HepG2 (cell line): ENCODE measurements around the gene MTHFD2L. TPM values are rescaled to one million over a fixed set of nuclear protein-coding genes. Genes with fewer than 3 reads are reported as not detected.
A peak's percentile ranks its signal among the peaks of the same experiment; 100 is the strongest.

Experiments
- ATAC-seq: fragments of 200-7000 bp; cut with Tn5 transposase; 3 replicates; pipeline ENCODE4 v1.9.1; 2020; ENCODE audit warnings: mild to moderate bottlenecking, moderate library complexity
- BruUV-seq: library from RNA; stranded (reverse); fragments of 400-500 nt; replicated peaks from 2 replicates; lab custom pipeline; 2021; lab: Mats Ljungman, UMichigan
- CTCF ChIA-PET: fragments of 300-600 bp; formaldehyde crosslinking; extraction: SDS; loops from one replicate; lab custom pipeline; 2021; ENCODE audit warnings: low total read pairs, inconsistent platforms, low intra/inter-chr PET ratio; lab: Yijun Ruan, JAX
- POLR2A ChIA-PET: fragments of 350-600 bp; sonication (Branson Sonifier 250); formaldehyde crosslinking; loops from one replicate; lab custom pipeline; 2020; ENCODE audit warnings: antibody characterized with exemption, inconsistent platforms; lab: Yijun Ruan, JAX
- DNase-seq: peaks from one replicate; pipeline ENCODE4 v3.0.0-alpha.2; 2015; ENCODE audit warnings: low spot score
- FAIRE-seq: peaks from 3 replicates; lab custom pipeline; 2011; peaks lifted over from hg19 to GRCh38; lab: Jason Lieb, UNC
- H2AFZ ChIP-seq: one replicate; pipeline ENCODE4 v1.6.1; 2011; ENCODE audit warnings: low read length, inconsistent platforms
- H3K27ac ChIP-seq: fragments of 300-600 bp; 3 replicates; pipeline ENCODE4 v1.8.0; 2011; ENCODE audit warnings: mixed run types, mild to moderate bottlenecking, mixed read lengths, low read length, inconsistent platforms; ENCODE audit not compliant: insufficient read depth; ENCODE audit errors: extremely low read length
- H3K27me3 ChIP-seq, 2 experiments: fragments of 200-600 bp in 1 of 2; 2 replicates in 1 of 2; 3 replicates in 1 of 2; pipeline versions ENCODE4 v1.6.0 to v1.8.0; 2011; ENCODE audit warnings: low read length in 2 of 2, mild to moderate bottlenecking in 2 of 2, moderate library complexity in 2 of 2, inconsistent platforms in 1 of 2; ENCODE audit not compliant: insufficient read depth in 2 of 2, control insufficient read depth in 1 of 2
- H3K36me3 ChIP-seq, 2 experiments: fragments of 200-600 bp in 1 of 2; replicated peaks in 1 of 2; 2 replicates in 1 of 2; 3 replicates in 1 of 2; pipeline versions ENCODE4 v1.5.1 to v1.8.0; 2011; ENCODE audit warnings: low read length in 2 of 2, inconsistent platforms in 1 of 2; ENCODE audit not compliant: insufficient read depth in 2 of 2, control insufficient read depth in 1 of 2
- H3K4me1 ChIP-seq: 2 replicates; pipeline ENCODE4 v1.5.1; 2012; ENCODE audit warnings: low read length, inconsistent platforms; ENCODE audit not compliant: insufficient read depth
- H3K4me2 ChIP-seq: 2 replicates; pipeline ENCODE4 v1.6.0; 2011; ENCODE audit warnings: low read depth, low read length, inconsistent platforms
- H3K4me3 ChIP-seq, 3 experiments: fragments of 200-600 bp in 1 of 3; sonication (generic), shearing (Covaris generic) in 1 of 3; replicated peaks in 1 of 3; 2 replicates each; pipeline ENCODE4 v1.5.1; 2011 to 2016; ENCODE audit warnings: low read length in 3 of 3, inconsistent platforms in 2 of 3, low read depth in 2 of 3, mild to moderate bottlenecking in 2 of 3, control low read depth in 1 of 3, mixed read lengths in 1 of 3; ENCODE audit not compliant: insufficient read depth in 1 of 3
- H3K79me2 ChIP-seq: one replicate; pipeline ENCODE4 v1.6.1; 2011; ENCODE audit warnings: low read length, inconsistent platforms; ENCODE audit not compliant: insufficient read depth
- H3K9ac ChIP-seq: 2 replicates; pipeline ENCODE4 v1.6.0; 2011; ENCODE audit warnings: mild to moderate bottlenecking, low read depth, low read length, inconsistent platforms; ENCODE audit not compliant: insufficient read depth
- H3K9me3 ChIP-seq: 2 replicates; pipeline ENCODE4 v1.5.1; 2012; ENCODE audit warnings: mild to moderate bottlenecking, low read length
- H4K20me1 ChIP-seq: 2 replicates; pipeline ENCODE4 v1.6.0; 2011; ENCODE audit warnings: inconsistent platforms, mild to moderate bottlenecking, low read length, moderate library complexity; ENCODE audit not compliant: insufficient read depth
- GATA4 ChIP-seq: sonication (generic); IDR thresholded peaks from 2 replicates; pipeline ENCODE4 v1.6.1; 2016; ENCODE audit warnings: antibody characterized with exemption, low read depth, borderline replicate concordance
- HDAC2 ChIP-seq: sonication (generic); formaldehyde crosslinking; IDR thresholded peaks from 2 replicates; pipeline ENCODE4 v1.4.0; 2020; ENCODE audit warnings: missing genetic modification reagents
- HMG20A ChIP-seq: IDR thresholded peaks from 2 replicates; pipeline ENCODE4 v1.6.1; 2016; ENCODE audit warnings: borderline replicate concordance
- THAP11 ChIP-seq: IDR thresholded peaks from 2 replicates; pipeline ENCODE4 v1.6.1; 2016; ENCODE audit warnings: missing biosample characterization, missing genetic modification reagents
- WGBS: methylation state at CpG from one replicate; pipeline ENCODE4 v1.1.6; 2017; ENCODE audit warnings: low lambda C conversion rate; 5-methylcytosine and 5-hydroxymethylcytosine counted together
- in situ Hi-C: cut with HindIII; loops from 2 replicates; pipeline ENCODE4 v1.10.0; 2017; ENCODE audit warnings: low pct_unique_long_range_greater_than_20kb; ENCODE audit not compliant: extremely low pct_ligation_motif_present
- intact Hi-C: fragments of 100-400 bp; cut with micrococcal nuclease; formaldehyde crosslinking; loops from one replicate; pipeline ENCODE4 v1.10.0; 2022; ENCODE audit not compliant: unreplicated experiment
- polyA plus RNA-seq, 8 experiments: library from polyadenylated mRNA; depleted of rRNA in 3 of 8; stranded (reverse) in 7 of 8; unstranded in 1 of 8; fragments of >200 nt; fragmentation: Illumina TruSeq in 4 of 8; extraction: Trizol in 4 of 8; gene quantifications; 2 replicates each; pipeline versions ENCODE4 v1.2.1 to v1.2.3, GENCODE V29; 2011 to 2016; ENCODE audit warnings: low read depth in 4 of 8, missing spikeins in 1 of 8, mixed read lengths in 1 of 8; ENCODE audit not compliant: insufficient read depth in 1 of 8
- total RNA-seq, 5 experiments: library from RNA; depleted of rRNA; stranded (reverse); fragments of >200 nt; fragmentation: Illumina TruSeq; extraction: Trizol; gene quantifications; 2 replicates each; pipeline ENCODE4 v1.2.3, GENCODE V29; 2016; ENCODE audit warnings: low read depth in 1 of 5
- TF ChIP-seq, protein P1 (sequence below): sonication (generic); formaldehyde crosslinking; IDR thresholded peaks from 2 replicates; pipeline ENCODE4 v1.4.0; 2020; ENCODE audit warnings: mild to moderate bottlenecking, missing genetic modification reagents
- TF ChIP-seq, protein P2 (sequence below): sonication (generic); formaldehyde crosslinking; IDR thresholded peaks from 2 replicates; pipeline ENCODE4 v1.4.0; 2020; ENCODE audit warnings: mild to moderate bottlenecking, missing genetic modification reagents, borderline replicate concordance
- TF ChIP-seq, protein P3 (sequence below): sonication (generic); formaldehyde crosslinking; IDR thresholded peaks from 2 replicates; pipeline ENCODE4 v1.9.0; 2021; ENCODE audit warnings: missing genetic modification reagents, borderline replicate concordance

Gene MTHFD2L
- total and polyA plus RNA-seq, 2 of the 13 experiments (the other 11 are each of a cell fraction or from before 2014, with no cell fraction given) = 10.5 to 14.9 TPM

DNA sequence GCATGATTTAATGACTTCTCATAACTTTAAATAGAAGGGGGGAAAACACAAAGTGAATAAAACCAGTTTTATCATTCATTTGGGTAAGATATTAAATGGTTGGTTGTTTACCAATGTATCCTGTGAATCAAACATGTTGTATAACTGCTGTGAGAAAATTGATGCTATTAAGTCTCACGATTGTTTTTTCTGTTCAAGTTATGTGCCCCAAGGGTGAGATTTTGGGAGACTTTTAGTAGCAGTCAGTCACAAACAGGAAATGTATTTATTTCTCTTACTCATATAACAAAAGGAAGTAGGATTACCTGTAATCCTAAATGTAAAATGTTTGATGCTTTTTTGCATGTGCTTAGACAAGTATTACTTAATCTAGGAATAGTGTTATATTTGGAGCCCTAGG is 39.2 kb downstream of the MTHFD2L start:
- 89% methylated on average over 1 of the region's 1 CpG for WGBS
- in situ Hi-C loops = loop anchor here (10.0 kb wide), 1 partner anchor 468 kb away; no protein-coding TSS in a partner anchor
- no peaks in the 10 kb centered on the region for H3K36me3 ChIP-seq
- peaks cover 11% of the 10 kb centered on the region for H3K4me1 ChIP-seq
- DNase-seq = no peak
- POLR2A ChIA-PET = no interaction called here
- no peak for FAIRE-seq
- no peak overlapping the region for H3K27ac ChIP-seq
- BruUV-seq = no TSS peak
- H3K27me3 ChIP-seq = peaks cover 0 to 34% of the 10 kb centered on the region in 2 experiments; a peak in 2 of 5 replicates
- ATAC-seq = no peak
- no peak overlapping the region for H3K9ac ChIP-seq
- peaks cover 7% of the 10 kb centered on the region; the same call in 1 of the 2 replicates for H4K20me1 ChIP-seq
- no peaks in the 10 kb centered on the region for H3K9me3 ChIP-seq
- H3K4me3 ChIP-seq = no peak overlapping the region
- TF ChIP-seq, protein P1, sequence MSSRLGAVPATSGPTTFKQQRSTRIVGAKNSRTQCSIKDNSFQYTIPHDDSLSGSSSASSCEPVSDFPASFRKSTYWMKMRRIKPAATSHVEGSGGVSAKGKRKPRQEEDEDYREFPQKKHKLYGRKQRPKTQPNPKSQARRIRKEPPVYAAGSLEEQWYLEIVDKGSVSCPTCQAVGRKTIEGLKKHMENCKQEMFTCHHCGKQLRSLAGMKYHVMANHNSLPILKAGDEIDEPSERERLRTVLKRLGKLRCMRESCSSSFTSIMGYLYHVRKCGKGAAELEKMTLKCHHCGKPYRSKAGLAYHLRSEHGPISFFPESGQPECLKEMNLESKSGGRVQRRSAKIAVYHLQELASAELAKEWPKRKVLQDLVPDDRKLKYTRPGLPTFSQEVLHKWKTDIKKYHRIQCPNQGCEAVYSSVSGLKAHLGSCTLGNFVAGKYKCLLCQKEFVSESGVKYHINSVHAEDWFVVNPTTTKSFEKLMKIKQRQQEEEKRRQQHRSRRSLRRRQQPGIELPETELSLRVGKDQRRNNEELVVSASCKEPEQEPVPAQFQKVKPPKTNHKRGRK (CRISPR knock-in tag) = no peak
- TF ChIP-seq, all 625 proteins: peak for 0
- H2AFZ ChIP-seq = no peak overlapping the region
- intact Hi-C loops = no loop called here
- CTCF ChIA-PET = no interaction called here
- no peak overlapping the region for H3K4me2 ChIP-seq
- no peaks in the 10 kb centered on the region for H3K79me2 ChIP-seq

DNA sequence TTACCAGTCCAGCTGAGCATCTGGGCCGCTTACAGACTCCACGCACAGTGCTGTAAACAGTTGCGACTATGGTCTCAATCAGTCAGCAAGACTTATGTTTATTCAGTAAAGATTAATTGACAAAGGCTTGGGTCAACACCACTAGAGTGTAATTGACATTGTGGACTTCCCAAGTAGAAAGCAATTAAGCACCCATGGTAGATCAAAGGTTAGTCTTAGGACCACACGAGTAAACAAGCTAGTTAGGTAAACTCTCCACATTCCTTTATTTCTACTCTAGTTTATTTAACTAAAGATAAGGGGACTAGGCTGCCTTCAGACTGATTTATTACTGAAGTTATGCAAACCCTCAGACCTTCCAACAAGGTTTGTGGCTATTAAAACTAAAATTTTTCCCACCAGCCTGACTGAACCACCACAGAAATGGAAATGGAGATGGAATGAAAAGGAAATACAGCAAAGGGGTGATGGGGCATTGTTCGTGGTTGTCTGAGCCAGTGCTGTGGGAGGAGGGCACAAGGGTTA is 44.2 kb downstream of the MTHFD2L start:
- no peak overlapping the region for H2AFZ ChIP-seq
- peaks cover 0 to 17% of the 10 kb centered on the region in 2 experiments; a peak in 3 of 5 replicates for H3K27me3 ChIP-seq
- DNase-seq (peak; percentile 98), ATAC-seq (peak; percentile 98), FAIRE-seq (peak; percentile 74)
- H3K4me1 ChIP-seq = peaks cover 20% of the 10 kb centered on the region
- ChIA-PET CTCF (interaction anchor here (0.9 kb wide), 1 partner anchor 11 kb away, joined by 3 read pairs; no protein-coding TSS in a partner anchor), POLR2A (interaction anchor here (1.6 kb wide), 1 partner anchor 11 kb away, joined by 4 read pairs; no protein-coding TSS in a partner anchor)
- peaks cover 15% of the 10 kb centered on the region for H4K20me1 ChIP-seq
- H3K36me3 ChIP-seq = no peaks in the 10 kb centered on the region
- no peak overlapping the region for H3K27ac ChIP-seq
- in situ Hi-C loops = no loop called here
- BruUV-seq = no TSS peak
- 1% methylated on average over 5 of the region's 5 CpGs for WGBS
- H3K9ac ChIP-seq = no peak overlapping the region
- H3K4me3 ChIP-seq = no peak overlapping the region
- intact Hi-C loops = loop anchor here (1.0 kb wide), 1 partner anchor 11 kb away; no protein-coding TSS in a partner anchor
- no peaks in the 10 kb centered on the region for H3K9me3 ChIP-seq
- no peaks in the 10 kb centered on the region for H3K79me2 ChIP-seq
- H3K4me2 ChIP-seq = peak overlapping the region; percentile 30; the same call in 1 of the 2 replicates
- TF ChIP-seq HMG20A (CRISPR knock-in tag) (peak; percentile 100), HDAC2 (CRISPR knock-in tag) (peak; percentile 99), THAP11 (CRISPR knock-in tag) (peak; percentile 61), GATA4 (peak; percentile 93)
- TF ChIP-seq, protein P2, sequence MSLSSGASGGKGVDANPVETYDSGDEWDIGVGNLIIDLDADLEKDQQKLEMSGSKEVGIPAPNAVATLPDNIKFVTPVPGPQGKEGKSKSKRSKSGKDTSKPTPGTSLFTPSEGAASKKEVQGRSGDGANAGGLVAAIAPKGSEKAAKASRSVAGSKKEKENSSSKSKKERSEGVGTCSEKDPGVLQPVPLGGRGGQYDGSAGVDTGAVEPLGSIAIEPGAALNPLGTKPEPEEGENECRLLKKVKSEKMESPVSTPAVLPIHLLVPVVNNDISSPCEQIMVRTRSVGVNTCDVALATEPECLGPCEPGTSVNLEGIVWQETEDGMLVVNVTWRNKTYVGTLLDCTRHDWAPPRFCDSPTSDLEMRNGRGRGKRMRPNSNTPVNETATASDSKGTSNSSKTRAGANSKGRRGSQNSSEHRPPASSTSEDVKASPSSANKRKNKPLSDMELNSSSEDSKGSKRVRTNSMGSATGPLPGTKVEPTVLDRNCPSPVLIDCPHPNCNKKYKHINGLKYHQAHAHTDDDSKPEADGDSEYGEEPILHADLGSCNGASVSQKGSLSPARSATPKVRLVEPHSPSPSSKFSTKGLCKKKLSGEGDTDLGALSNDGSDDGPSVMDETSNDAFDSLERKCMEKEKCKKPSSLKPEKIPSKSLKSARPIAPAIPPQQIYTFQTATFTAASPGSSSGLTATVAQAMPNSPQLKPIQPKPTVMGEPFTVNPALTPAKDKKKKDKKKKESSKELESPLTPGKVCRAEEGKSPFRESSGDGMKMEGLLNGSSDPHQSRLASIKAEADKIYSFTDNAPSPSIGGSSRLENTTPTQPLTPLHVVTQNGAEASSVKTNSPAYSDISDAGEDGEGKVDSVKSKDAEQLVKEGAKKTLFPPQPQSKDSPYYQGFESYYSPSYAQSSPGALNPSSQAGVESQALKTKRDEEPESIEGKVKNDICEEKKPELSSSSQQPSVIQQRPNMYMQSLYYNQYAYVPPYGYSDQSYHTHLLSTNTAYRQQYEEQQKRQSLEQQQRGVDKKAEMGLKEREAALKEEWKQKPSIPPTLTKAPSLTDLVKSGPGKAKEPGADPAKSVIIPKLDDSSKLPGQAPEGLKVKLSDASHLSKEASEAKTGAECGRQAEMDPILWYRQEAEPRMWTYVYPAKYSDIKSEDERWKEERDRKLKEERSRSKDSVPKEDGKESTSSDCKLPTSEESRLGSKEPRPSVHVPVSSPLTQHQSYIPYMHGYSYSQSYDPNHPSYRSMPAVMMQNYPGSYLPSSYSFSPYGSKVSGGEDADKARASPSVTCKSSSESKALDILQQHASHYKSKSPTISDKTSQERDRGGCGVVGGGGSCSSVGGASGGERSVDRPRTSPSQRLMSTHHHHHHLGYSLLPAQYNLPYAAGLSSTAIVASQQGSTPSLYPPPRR (CRISPR knock-in tag) = peak; percentile 100
- TF ChIP-seq, protein P3, sequence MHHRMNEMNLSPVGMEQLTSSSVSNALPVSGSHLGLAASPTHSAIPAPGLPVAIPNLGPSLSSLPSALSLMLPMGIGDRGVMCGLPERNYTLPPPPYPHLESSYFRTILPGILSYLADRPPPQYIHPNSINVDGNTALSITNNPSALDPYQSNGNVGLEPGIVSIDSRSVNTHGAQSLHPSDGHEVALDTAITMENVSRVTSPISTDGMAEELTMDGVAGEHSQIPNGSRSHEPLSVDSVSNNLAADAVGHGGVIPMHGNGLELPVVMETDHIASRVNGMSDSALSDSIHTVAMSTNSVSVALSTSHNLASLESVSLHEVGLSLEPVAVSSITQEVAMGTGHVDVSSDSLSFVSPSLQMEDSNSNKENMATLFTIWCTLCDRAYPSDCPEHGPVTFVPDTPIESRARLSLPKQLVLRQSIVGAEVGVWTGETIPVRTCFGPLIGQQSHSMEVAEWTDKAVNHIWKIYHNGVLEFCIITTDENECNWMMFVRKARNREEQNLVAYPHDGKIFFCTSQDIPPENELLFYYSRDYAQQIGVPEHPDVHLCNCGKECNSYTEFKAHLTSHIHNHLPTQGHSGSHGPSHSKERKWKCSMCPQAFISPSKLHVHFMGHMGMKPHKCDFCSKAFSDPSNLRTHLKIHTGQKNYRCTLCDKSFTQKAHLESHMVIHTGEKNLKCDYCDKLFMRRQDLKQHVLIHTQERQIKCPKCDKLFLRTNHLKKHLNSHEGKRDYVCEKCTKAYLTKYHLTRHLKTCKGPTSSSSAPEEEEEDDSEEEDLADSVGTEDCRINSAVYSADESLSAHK (CRISPR knock-in tag) = no peak
